Fibroblast of the aortic adventitia (primary cell): ENCODE measurements around the gene TROAP. TPM values are rescaled to one million over a fixed set of nuclear protein-coding genes. Genes with fewer than 3 reads are reported as not detected.

ENCODE experiments used
- DNase-seq: peaks from one replicate; pipeline ENCODE4 v3.0.0-alpha.2; 2010; ENCODE audit warnings: low read depth
- H3K4me3 ChIP-seq: 2 replicates; pipeline ENCODE4 v1.5.1; 2011; ENCODE audit warnings: low read depth, mild to moderate bottlenecking, control low read depth, low read length, moderate library complexity
- total RNA-seq: library from RNA; depleted of rRNA; stranded (reverse); fragments of >200 nt; gene quantifications from 2 replicates; pipeline ENCODE4 v1.2.3, GENCODE V29; 2012; ENCODE audit warnings: low replicate concordance
- TF ChIP-seq, protein P1 (sequence below): IDR thresholded peaks from 2 replicates; pipeline ENCODE4 v1.5.1; 2011; ENCODE audit warnings: mild to moderate bottlenecking, low read length, control low read depth, inconsistent platforms; ENCODE audit not compliant: insufficient read depth

The TROAP gene
- total RNA-seq, 1 donor: 11.3 TPM

DNA sequence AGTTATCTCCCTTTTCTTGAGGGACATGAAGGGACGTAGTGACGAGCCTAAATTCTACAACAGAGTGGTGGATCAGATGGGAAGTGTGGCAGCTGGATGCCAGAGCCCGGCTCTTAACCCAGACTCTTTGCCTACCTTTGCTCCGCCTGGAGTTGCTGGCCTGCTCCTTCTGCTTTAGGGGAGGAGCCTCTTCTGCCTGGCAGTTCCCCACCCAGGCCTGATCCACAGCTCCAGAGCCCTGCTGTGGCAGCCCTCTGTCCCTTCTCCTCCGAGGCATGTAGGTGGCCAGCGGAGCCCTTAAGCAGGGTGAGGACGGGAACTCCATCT lies 30.4 kb upstream of the TROAP start:
- TF ChIP-seq, protein P1, sequence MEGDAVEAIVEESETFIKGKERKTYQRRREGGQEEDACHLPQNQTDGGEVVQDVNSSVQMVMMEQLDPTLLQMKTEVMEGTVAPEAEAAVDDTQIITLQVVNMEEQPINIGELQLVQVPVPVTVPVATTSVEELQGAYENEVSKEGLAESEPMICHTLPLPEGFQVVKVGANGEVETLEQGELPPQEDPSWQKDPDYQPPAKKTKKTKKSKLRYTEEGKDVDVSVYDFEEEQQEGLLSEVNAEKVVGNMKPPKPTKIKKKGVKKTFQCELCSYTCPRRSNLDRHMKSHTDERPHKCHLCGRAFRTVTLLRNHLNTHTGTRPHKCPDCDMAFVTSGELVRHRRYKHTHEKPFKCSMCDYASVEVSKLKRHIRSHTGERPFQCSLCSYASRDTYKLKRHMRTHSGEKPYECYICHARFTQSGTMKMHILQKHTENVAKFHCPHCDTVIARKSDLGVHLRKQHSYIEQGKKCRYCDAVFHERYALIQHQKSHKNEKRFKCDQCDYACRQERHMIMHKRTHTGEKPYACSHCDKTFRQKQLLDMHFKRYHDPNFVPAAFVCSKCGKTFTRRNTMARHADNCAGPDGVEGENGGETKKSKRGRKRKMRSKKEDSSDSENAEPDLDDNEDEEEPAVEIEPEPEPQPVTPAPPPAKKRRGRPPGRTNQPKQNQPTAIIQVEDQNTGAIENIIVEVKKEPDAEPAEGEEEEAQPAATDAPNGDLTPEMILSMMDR: no peak
- DNase-seq: no peak
- H3K4me3 ChIP-seq: peak overlapping the region; percentile 6

DNA sequence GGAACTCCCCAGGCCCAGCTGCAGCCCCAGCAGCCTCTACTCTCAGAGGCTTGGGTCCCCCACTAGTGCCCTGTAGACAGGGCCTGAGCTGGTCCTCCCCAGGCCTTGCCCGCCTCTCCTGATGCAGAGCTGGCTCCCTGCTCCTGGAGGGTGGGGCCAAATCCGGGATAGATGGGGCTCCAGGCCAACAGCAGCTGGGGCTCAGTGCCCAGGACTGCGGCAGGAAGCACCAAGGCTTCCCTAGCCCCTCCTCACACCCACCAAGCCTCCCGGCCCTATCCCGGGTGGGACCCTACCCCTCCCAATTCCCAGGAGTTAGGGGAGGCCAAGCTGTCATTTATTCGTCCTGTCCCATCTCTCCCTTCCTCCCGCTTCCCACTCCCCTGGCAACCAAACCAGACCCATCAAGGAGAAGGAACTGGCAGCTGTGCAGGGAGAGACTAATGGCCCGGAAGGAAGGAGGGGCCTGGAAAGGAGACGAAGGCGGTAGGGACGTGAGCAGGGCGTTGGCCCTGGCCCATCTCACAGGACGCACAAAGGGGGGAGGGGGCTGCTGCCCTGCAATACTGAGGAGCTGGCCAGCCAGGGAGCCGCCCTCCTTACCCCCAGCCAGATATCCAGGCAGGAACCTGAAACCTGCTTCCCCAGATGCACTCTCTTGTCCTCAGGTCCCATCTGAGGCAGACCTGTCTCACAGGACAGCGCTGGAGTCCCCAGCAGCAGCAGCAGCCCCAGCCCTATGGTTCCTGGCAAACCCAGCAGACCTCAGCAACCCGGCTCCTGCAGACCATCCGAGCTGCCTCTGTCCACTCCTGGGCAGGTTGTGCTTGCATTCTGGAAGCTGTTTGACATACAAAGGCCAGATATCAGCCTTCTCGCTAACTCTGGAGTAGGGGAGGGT lies 29.7 kb upstream of the TROAP start:
- DNase-seq: peak; percentile 68
- peak overlapping the region; percentile 26 for H3K4me3 ChIP-seq
- TF ChIP-seq, protein P1: no peak

- TF ChIP-seq, protein P1: no peak
- no peak for DNase-seq
- no peak overlapping the region for H3K4me3 ChIP-seq
Measured at GRCh38 chr12:49294086-49294803, 28.8 kb upstream of the TROAP start.

- no peak overlapping the region for H3K4me3 ChIP-seq
- TF ChIP-seq, protein P1: no peak
- no peak for DNase-seq
Measured at GRCh38 chr12:49294804-49295081, 28.3 kb upstream of the TROAP start.

DNA sequence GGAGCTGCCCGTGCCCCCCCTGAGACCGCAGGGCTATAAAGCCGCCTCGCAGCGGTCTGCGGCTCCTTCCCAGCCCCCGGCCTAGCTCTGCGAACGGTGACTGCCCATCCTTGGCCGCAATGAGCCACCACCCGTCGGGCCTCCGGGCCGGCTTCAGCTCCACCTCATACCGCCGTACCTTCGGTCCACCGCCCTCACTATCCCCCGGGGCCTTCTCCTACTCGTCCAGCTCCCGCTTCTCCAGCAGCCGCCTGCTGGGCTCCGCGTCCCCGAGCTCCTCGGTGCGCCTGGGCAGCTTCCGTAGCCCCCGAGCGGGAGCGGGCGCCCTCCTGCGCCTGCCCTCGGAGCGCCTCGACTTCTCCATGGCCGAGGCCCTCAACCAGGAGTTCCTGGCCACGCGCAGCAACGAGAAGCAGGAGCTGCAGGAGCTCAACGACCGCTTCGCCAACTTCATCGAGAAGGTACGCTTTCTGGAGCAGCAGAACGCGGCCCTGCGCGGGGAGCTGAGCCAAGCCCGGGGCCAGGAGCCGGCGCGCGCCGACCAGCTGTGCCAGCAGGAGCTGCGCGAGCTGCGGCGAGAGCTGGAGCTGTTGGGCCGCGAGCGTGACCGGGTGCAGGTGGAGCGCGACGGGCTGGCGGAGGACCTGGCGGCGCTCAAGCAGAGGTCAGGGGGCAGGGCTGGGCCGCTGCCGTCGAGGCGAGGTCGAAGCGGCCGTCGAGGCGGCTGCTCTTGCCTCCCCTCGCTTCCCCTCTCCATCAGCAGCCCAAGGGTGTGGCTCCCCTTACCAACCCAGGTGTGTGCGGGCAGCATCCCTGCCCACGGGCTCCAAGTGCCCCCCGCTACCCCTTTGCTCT lies 27.7 kb upstream of the TROAP start, which contains the start of gene PRPH:
Gene PRPH, plus strand, starts transcription at position 66 of the 855 bp plus-strand sequence. Its CDS starts 54 bp downstream, at position 120.
- TF ChIP-seq, protein P1: no peak
- H3K4me3 ChIP-seq: no peak within 1 kb of the TSS
- no peak for DNase-seq

- TF ChIP-seq, protein P1: peak; percentile 74
- no peak overlapping the region for H3K4me3 ChIP-seq
- DNase-seq: peak; percentile 28
Measured at GRCh38 chr12:49296034-49296835, 26.8 kb upstream of the TROAP start.
